CD4-positive, alpha-beta memory T cell (primary cell): Measurements from ENCODE around the gene BDH1. TPM values are rescaled to one million over a fixed set of nuclear protein-coding genes. Genes with fewer than 3 reads are reported as not detected.
A peak's percentile ranks its signal among the peaks of the same experiment; 100 is the strongest.
"Not testable (repeated sequence)": the region's sequence is repeated elsewhere in the genome, so short reads cannot be mapped to it uniquely, and the experiment has no call there.

ENCODE experiments used
- CTCF ChIA-PET: fragments of 350-600 bp; sonication (Branson Sonifier 250); formaldehyde crosslinking; loops from one replicate; lab custom pipeline; 2021; ENCODE audit warnings: inconsistent platforms; ENCODE audit not compliant: partially characterized antibody; lab: Charles Lee
- POLR2A ChIA-PET: fragments of 350-600 bp; sonication (Branson Sonifier 250); formaldehyde crosslinking; loops from one replicate; lab custom pipeline; 2021; ENCODE audit not compliant: partially characterized antibody; lab: Charles Lee
- DNase-seq, 5 donors: peaks; one replicate each; pipeline versions ENCODE4 v3.0.0 to v3.0.0-alpha.2; 2020 to 2022; ENCODE audit warnings: mixed read lengths in 1 of 5
- H3K27ac ChIP-seq: one replicate; pipeline ENCODE4 v1.7.0; 2013; ENCODE audit warnings: low read depth, low read length
- H3K27me3 ChIP-seq: 2 replicates; pipeline ENCODE4 v1.7.0; 2013; ENCODE audit warnings: mild to moderate bottlenecking, low read length, moderate library complexity; ENCODE audit not compliant: insufficient read depth
- H3K36me3 ChIP-seq: 2 replicates; pipeline ENCODE4 v1.7.0; 2013; ENCODE audit warnings: mild to moderate bottlenecking, low read length, moderate library complexity; ENCODE audit not compliant: insufficient read depth
- H3K4me1 ChIP-seq: 2 replicates; pipeline ENCODE4 v1.7.0; 2013; ENCODE audit warnings: mild to moderate bottlenecking, low read length, moderate library complexity; ENCODE audit not compliant: insufficient read depth
- H3K4me3 ChIP-seq, 2 donors: one replicate each; pipeline ENCODE4 v1.7.0; 2013; ENCODE audit warnings: low read length in 2 of 2, mild to moderate bottlenecking in 1 of 2
- H3K9me3 ChIP-seq, 2 donors: one replicate each; pipeline ENCODE4 v1.7.0; 2013; ENCODE audit warnings: low read length in 2 of 2, control low read depth in 1 of 2; ENCODE audit not compliant: control insufficient read depth in 1 of 2
- H3K27ac Mint-ChIP-seq, 7 donors: one replicate each; pipeline ENCODE4 v1.8.0; 2020 to 2021; ENCODE audit warnings: mixed read lengths in 7 of 7, mild to moderate bottlenecking in 6 of 7, inconsistent platforms in 3 of 7, moderate library complexity in 3 of 7
- H3K27me3 Mint-ChIP-seq, 2 donors: one replicate each; pipeline ENCODE4 v1.8.0; 2020 to 2021; ENCODE audit warnings: mixed read lengths in 2 of 2
- H3K36me3 Mint-ChIP-seq, 2 donors: one replicate each; pipeline ENCODE4 v1.8.0; 2020 to 2021; ENCODE audit warnings: mixed read lengths in 2 of 2, inconsistent platforms in 1 of 2, mild to moderate bottlenecking in 1 of 2
- H3K4me1 Mint-ChIP-seq, 4 donors: one replicate each; pipeline ENCODE4 v1.8.0; 2020 to 2021; ENCODE audit warnings: mixed read lengths in 4 of 4, mild to moderate bottlenecking in 1 of 4
- H3K4me3 Mint-ChIP-seq, 8 donors: one replicate each; pipeline ENCODE4 v1.8.0; 2020 to 2021; ENCODE audit warnings: mixed read lengths in 8 of 8, mild to moderate bottlenecking in 7 of 8, moderate library complexity in 6 of 8, inconsistent platforms in 3 of 8
- H3K9me3 Mint-ChIP-seq, 8 donors: one replicate each; pipeline ENCODE4 v1.8.0; 2020 to 2021; ENCODE audit warnings: mixed read lengths in 8 of 8, mild to moderate bottlenecking in 5 of 8, inconsistent platforms in 3 of 8, moderate library complexity in 1 of 8
- intact Hi-C: fragments of 100-400 bp; cut with micrococcal nuclease; formaldehyde crosslinking; loops from one replicate; pipeline ENCODE4 v1.15.1; 2023
- polyA plus RNA-seq, 2 donors: library from polyadenylated mRNA; unstranded; fragments of 300-500 nt; fragmentation: Illumina TruSeq; gene quantifications; one replicate each; pipeline ENCODE4 v1.2.3, GENCODE V29; 2021
- total RNA-seq, 2 experiments: library from RNA; stranded (reverse); gene quantifications; one replicate each; pipeline ENCODE4 v1.2.3, GENCODE V29; 2021

Gene BDH1
- total and polyA plus RNA-seq, 4 experiments from 2014 or later, result 22.3 to 61.1 (median 43.1) TPM

GRCh38 chr3:197578376-197578775, 22.6 kb upstream of the BDH1 start:
- no peaks in the 10 kb centered on the region for H3K27me3 ChIP-seq
- no peak overlapping the region for H3K4me3 ChIP-seq
- Mint-ChIP-seq H3K27ac (peak overlapping the region in 1 of 7 donors; percentile 18), H3K27me3 (no peaks in the 10 kb centered on the region), H3K36me3 (peaks cover 0 to 4% of the 10 kb centered on the region in 2 donors), H3K4me1 (no peaks in the 10 kb centered on the region), H3K9me3 (no peaks in the 10 kb centered on the region), H3K4me3 (no peak overlapping the region)
- no peak for DNase-seq
- H3K4me1 ChIP-seq, result no peaks in the 10 kb centered on the region
- intact Hi-C loops, result no loop called here
- no peaks in the 10 kb centered on the region for H3K9me3 ChIP-seq
- ChIA-PET CTCF (interaction anchor here (0.7 kb wide), 1 partner anchor 21 kb away, joined by 4 read pairs; no protein-coding TSS in a partner anchor), POLR2A (no interaction called here)
- H3K27ac ChIP-seq, result no peak overlapping the region
- H3K36me3 ChIP-seq, result no peaks in the 10 kb centered on the region

- intact Hi-C loops, result no loop called here
- DNase-seq, result no peak
- Mint-ChIP-seq H3K27me3 (peaks cover 0 to 2% of the 10 kb centered on the region in 2 donors), H3K27ac (peak overlapping the region in 1 of 7 donors; percentile 69), H3K9me3 (peaks cover 0 to 2% (median 0%) of the 10 kb centered on the region in 8 donors), H3K4me3 (no peak overlapping the region), H3K4me1 (no peaks in the 10 kb centered on the region), H3K36me3 (peaks cover 0 to 4% of the 10 kb centered on the region in 2 donors)
- H3K27me3 ChIP-seq, result no peaks in the 10 kb centered on the region
- H3K4me1 ChIP-seq, result no peaks in the 10 kb centered on the region
- H3K4me3 ChIP-seq, result no peak overlapping the region
- no peaks in the 10 kb centered on the region for H3K36me3 ChIP-seq
- no peak overlapping the region for H3K27ac ChIP-seq
- no peaks in the 10 kb centered on the region for H3K9me3 ChIP-seq
- ChIA-PET POLR2A (interaction anchor here (0.5 kb wide), 1 partner anchor 51 kb away, joined by 3 read pairs; no protein-coding TSS in a partner anchor), CTCF (no interaction called here)
These were observed 21.8 kb upstream of the BDH1 start for GRCh38 chr3:197577366-197578074.

GRCh38 chr3:197576838-197577237, 21.1 kb upstream of the BDH1 start:
- Mint-ChIP-seq H3K9me3 (peaks cover 0 to 2% (median 0%) of the 10 kb centered on the region in 8 donors), H3K4me3 (no peak overlapping the region), H3K27ac (no peak overlapping the region), H3K4me1 (no peaks in the 10 kb centered on the region), H3K27me3 (peaks cover 0 to 2% of the 10 kb centered on the region in 2 donors), H3K36me3 (peaks cover 0 to 4% of the 10 kb centered on the region in 2 donors)
- no peaks in the 10 kb centered on the region for H3K27me3 ChIP-seq
- no peak overlapping the region for H3K4me3 ChIP-seq
- POLR2A ChIA-PET, result no interaction called here
- DNase-seq, result no peak
- H3K36me3 ChIP-seq, result no peaks in the 10 kb centered on the region
- H3K9me3 ChIP-seq, result no peaks in the 10 kb centered on the region
- intact Hi-C loops, result no loop called here
- CTCF ChIA-PET, result no interaction called here
- no peaks in the 10 kb centered on the region for H3K4me1 ChIP-seq
- H3K27ac ChIP-seq, result no peak overlapping the region

GRCh38 chr3:197575362-197575761, 19.6 kb upstream of the BDH1 start:
- Histone ChIP-seq H3K27ac (no peak overlapping the region), H3K36me3 (no peaks in the 10 kb centered on the region), H3K9me3 (no peaks in the 10 kb centered on the region), H3K27me3 (no peaks in the 10 kb centered on the region), H3K4me3 (no peak overlapping the region), H3K4me1 (no peaks in the 10 kb centered on the region)
- ChIA-PET CTCF (interaction anchor here (0.6 kb wide), 2 partner anchors 24 to 35 kb away, joined by 3 to 5 read pairs; no protein-coding TSS in a partner anchor), POLR2A (no interaction called here)
- H3K27me3 Mint-ChIP-seq, result peaks cover 0 to 2% of the 10 kb centered on the region in 2 donors
- H3K4me3 Mint-ChIP-seq, result no peak overlapping the region
- H3K27ac Mint-ChIP-seq, result no peak overlapping the region
- intact Hi-C loops, result no loop called here
- H3K9me3 Mint-ChIP-seq, result peaks cover 0 to 8% (median 5%) of the 10 kb centered on the region in 8 donors
- H3K36me3 Mint-ChIP-seq, result peaks cover 0 to 6% of the 10 kb centered on the region in 2 donors
- DNase-seq, result no peak
- no peaks in the 10 kb centered on the region for H3K4me1 Mint-ChIP-seq

GRCh38 chr3:197574396-197574991, 18.7 kb upstream of the BDH1 start:
- intact Hi-C loops, POLR2A ChIA-PET, H3K4me3 ChIP-seq, H3K27me3 ChIP-seq, H3K36me3 ChIP-seq, DNase-seq, H3K27ac ChIP-seq, H3K4me1 Mint-ChIP-seq, H3K9me3 ChIP-seq, H3K27ac Mint-ChIP-seq, H3K4me3 Mint-ChIP-seq, H3K4me1 ChIP-seq, H3K27me3 Mint-ChIP-seq, CTCF ChIA-PET, H3K36me3 Mint-ChIP-seq: not testable (repeated sequence)
- peaks cover 0 to 13% (median 9%) of the 10 kb centered on the region in 8 donors for H3K9me3 Mint-ChIP-seq

- H3K36me3 ChIP-seq, result no peaks in the 10 kb centered on the region
- ChIA-PET POLR2A (no interaction called here), CTCF (no interaction called here)
- intact Hi-C loops, result no loop called here
- DNase-seq, result no peak
- H3K27ac ChIP-seq, result no peak overlapping the region
- no peaks in the 10 kb centered on the region for H3K27me3 ChIP-seq
- Mint-ChIP-seq H3K27me3 (peaks cover 12 to 13% of the 10 kb centered on the region in 2 donors), H3K4me3 (no peak overlapping the region), H3K36me3 (peaks cover 0 to 6% of the 10 kb centered on the region in 2 donors), H3K9me3 (peaks cover 0 to 17% (median 12%) of the 10 kb centered on the region in 8 donors), H3K4me1 (no peaks in the 10 kb centered on the region), H3K27ac (peak overlapping the region in 1 of 7 donors; percentile 73)
- H3K9me3 ChIP-seq, result no peaks in the 10 kb centered on the region
- no peaks in the 10 kb centered on the region for H3K4me1 ChIP-seq
- H3K4me3 ChIP-seq, result no peak overlapping the region
These were observed 17.4 kb upstream of the BDH1 start for GRCh38 chr3:197573048-197573767.

GRCh38 chr3:197571880-197572172, 16.1 kb upstream of the BDH1 start:
- H3K4me1 Mint-ChIP-seq, intact Hi-C loops, H3K4me1 ChIP-seq, CTCF ChIA-PET, H3K27ac ChIP-seq, H3K4me3 Mint-ChIP-seq, POLR2A ChIA-PET, H3K27me3 ChIP-seq, H3K4me3 ChIP-seq, H3K27ac Mint-ChIP-seq, H3K9me3 ChIP-seq, H3K36me3 ChIP-seq, H3K36me3 Mint-ChIP-seq, DNase-seq: not testable (repeated sequence)
- Mint-ChIP-seq H3K9me3 (peaks cover 0 to 21% (median 13%) of the 10 kb centered on the region in 8 donors), H3K27me3 (peaks cover 14% of the 10 kb centered on the region in 2 donors)
